Mesothelial cell of epicardium (in vitro differentiated cells): Measurements from ENCODE around the gene SLC19A2. TPM values are rescaled to one million over a fixed set of nuclear protein-coding genes. Genes with fewer than 3 reads are reported as not detected.

Source experiments
- DNase-seq, 2 experiments: peaks; one replicate each; pipeline ENCODE4 v3.0.0; 2021; ENCODE audit warnings: low spot score in 2 of 2; ENCODE audit not compliant: unreplicated experiment in 2 of 2
- H3K27ac Mint-ChIP-seq: 2 replicates; pipeline ENCODE4 v1.8.0; 2021; ENCODE audit warnings: mixed read lengths
- H3K27me3 Mint-ChIP-seq: 2 replicates; pipeline ENCODE4 v1.8.0; 2021; ENCODE audit warnings: low read depth, mixed read lengths
- H3K36me3 Mint-ChIP-seq: 2 replicates; pipeline ENCODE4 v1.8.0; 2021; ENCODE audit warnings: mixed read lengths
- H3K4me1 Mint-ChIP-seq: 2 replicates; pipeline ENCODE4 v1.8.0; 2021; ENCODE audit warnings: mixed read lengths
- H3K4me3 Mint-ChIP-seq: 2 replicates; pipeline ENCODE4 v1.8.0; 2021; ENCODE audit warnings: mild to moderate bottlenecking, moderate library complexity, mixed read lengths
- H3K9me3 Mint-ChIP-seq: 2 replicates; pipeline ENCODE4 v1.8.0; 2021; ENCODE audit warnings: mixed read lengths
- total RNA-seq: library from RNA; stranded (reverse); gene quantifications from 3 replicates; pipeline ENCODE4 v1.2.1, GENCODE V29; 2021
- TF ChIP-seq, protein P1 (sequence below): fragments of 200-600 bp; sonication (generic); IDR thresholded peaks from one replicate; pipeline ENCODE4 v1.5.0; 2021; ENCODE audit warnings: antibody characterized with exemption; ENCODE audit not compliant: unreplicated experiment

The SLC19A2 gene
- total RNA-seq, 1 donor from 2014 or later, result 18.2 TPM

DNA sequence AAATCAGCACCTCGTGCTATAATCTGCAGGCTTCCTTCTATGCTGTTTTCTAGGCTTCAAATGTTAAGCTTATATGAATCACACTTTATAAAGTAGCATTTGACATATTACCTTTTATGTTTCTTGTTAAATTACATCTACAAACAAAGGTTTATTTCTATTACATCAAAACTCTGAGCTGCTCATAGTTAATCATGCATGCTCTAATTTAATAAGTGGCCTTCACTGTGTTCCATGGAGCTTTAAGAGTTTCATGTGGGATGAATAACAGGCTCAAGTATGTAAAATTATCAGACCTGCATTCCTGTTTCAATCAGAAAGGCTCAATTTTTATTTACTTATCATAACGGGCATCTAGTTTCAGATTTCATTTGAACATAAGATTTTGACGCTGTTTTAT lies 13.0 kb downstream of the SLC19A2 start:
- TF ChIP-seq, protein P1, sequence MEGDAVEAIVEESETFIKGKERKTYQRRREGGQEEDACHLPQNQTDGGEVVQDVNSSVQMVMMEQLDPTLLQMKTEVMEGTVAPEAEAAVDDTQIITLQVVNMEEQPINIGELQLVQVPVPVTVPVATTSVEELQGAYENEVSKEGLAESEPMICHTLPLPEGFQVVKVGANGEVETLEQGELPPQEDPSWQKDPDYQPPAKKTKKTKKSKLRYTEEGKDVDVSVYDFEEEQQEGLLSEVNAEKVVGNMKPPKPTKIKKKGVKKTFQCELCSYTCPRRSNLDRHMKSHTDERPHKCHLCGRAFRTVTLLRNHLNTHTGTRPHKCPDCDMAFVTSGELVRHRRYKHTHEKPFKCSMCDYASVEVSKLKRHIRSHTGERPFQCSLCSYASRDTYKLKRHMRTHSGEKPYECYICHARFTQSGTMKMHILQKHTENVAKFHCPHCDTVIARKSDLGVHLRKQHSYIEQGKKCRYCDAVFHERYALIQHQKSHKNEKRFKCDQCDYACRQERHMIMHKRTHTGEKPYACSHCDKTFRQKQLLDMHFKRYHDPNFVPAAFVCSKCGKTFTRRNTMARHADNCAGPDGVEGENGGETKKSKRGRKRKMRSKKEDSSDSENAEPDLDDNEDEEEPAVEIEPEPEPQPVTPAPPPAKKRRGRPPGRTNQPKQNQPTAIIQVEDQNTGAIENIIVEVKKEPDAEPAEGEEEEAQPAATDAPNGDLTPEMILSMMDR, result no peak
- peaks cover 21% of the 10 kb centered on the region for H3K4me1 Mint-ChIP-seq
- no peaks in the 10 kb centered on the region for H3K9me3 Mint-ChIP-seq
- no peak overlapping the region for H3K4me3 Mint-ChIP-seq
- H3K36me3 Mint-ChIP-seq, result peaks cover 20% of the 10 kb centered on the region
- DNase-seq, result no peak
- no peaks in the 10 kb centered on the region for H3K27me3 Mint-ChIP-seq
- H3K27ac Mint-ChIP-seq, result no peak overlapping the region

DNA sequence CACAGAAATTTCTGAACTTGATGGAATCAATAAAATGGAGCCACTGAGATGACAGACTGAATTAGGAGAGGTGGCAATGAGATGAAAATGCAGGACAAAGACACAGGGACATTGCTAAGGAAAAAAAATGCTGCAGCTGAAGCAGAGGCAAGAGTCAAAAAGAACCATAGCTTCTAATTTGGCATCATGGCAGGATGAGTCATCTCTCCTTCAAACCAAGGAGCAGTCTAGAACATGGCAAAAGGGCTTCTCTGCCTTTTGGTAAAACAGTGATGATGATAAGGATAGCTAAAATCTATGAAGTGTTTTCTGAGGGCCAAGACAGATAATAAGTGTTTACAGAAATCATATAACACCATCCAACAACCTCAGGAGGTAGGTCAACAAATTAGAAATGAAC lies 16.8 kb downstream of the SLC19A2 start:
- H3K27me3 Mint-ChIP-seq, result no peaks in the 10 kb centered on the region
- H3K4me3 Mint-ChIP-seq, result no peak overlapping the region
- H3K36me3 Mint-ChIP-seq, result peaks cover 19% of the 10 kb centered on the region
- DNase-seq, result no peak
- TF ChIP-seq, protein P1, result no peak
- H3K9me3 Mint-ChIP-seq, result no peaks in the 10 kb centered on the region
- peaks cover 8% of the 10 kb centered on the region for H3K4me1 Mint-ChIP-seq
- no peak overlapping the region for H3K27ac Mint-ChIP-seq

DNA sequence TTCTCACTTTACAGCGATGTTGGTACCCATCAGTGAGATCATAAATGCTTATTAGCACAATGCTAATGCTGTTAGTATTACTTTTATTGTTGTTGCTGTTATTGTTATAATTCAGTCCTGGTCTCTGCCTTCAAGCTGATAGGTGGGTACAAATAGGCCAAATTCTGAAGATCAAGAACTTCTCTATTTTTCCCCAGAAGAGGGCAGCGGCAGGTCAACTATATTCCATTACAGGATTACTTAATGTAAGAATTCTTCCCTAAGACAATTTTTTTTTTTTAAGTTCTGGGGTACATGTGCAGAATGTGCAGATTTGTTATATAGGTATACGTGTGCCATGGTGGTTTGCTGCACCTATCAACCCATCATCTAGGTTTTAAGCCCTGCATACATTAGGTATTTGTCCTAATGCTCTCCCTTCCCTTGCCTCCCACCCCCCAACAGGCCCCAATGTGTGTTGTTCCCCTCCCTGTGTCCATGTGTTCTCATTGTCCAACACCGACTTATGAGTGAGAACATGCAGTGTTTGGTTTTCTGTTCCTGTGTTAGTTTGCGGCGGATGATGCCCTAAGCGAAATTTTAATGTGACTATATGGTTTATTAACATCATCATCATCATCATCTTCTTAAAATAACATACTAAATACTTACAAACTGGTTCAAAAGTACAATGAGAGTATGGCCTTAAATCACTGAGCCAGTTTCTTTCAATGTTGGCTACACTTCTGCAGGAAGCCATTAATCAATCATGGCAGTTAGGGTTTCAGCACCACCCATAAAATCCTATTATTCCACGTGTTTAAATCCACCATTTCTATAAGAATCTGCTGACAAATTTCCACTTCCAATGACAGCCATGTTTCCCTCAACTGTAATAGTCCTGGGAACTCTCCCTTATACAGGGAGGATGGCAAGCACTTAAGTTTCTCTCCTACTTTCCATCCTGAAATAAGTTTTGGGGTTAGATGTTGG lies 19.2 kb downstream of the SLC19A2 start:
- Mint-ChIP-seq H3K4me3 (no peak overlapping the region), H3K27me3 (no peaks in the 10 kb centered on the region), H3K9me3 (no peaks in the 10 kb centered on the region), H3K36me3 (peaks cover 17% of the 10 kb centered on the region), H3K27ac (no peak overlapping the region), H3K4me1 (peaks cover 7% of the 10 kb centered on the region)
- TF ChIP-seq, protein P1, result peak; percentile 28
- no peak for DNase-seq

DNA sequence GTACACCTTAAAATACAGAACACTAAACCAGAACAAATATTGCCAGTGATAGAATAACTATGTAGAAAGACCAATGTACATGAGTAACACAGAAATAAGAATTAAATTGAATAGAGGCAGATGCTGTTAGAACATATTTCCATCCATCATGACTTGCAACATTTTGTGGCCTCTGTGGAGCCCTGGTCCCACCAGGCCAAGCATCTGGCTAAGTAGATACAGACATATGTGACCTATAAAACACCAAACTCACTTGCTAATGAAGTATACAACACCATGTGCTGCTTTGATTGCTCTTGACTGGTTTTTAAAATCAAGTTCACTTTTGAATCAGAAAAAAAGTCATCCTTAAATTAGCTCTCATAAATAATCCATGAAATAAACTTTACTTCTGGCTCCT lies 20.5 kb downstream of the SLC19A2 start:
- Mint-ChIP-seq H3K27me3 (no peaks in the 10 kb centered on the region), H3K9me3 (no peaks in the 10 kb centered on the region), H3K4me1 (peaks cover 7% of the 10 kb centered on the region), H3K27ac (no peak overlapping the region), H3K36me3 (peaks cover 17% of the 10 kb centered on the region), H3K4me3 (no peak overlapping the region)
- no peak for DNase-seq
- TF ChIP-seq, protein P1, result no peak

DNA sequence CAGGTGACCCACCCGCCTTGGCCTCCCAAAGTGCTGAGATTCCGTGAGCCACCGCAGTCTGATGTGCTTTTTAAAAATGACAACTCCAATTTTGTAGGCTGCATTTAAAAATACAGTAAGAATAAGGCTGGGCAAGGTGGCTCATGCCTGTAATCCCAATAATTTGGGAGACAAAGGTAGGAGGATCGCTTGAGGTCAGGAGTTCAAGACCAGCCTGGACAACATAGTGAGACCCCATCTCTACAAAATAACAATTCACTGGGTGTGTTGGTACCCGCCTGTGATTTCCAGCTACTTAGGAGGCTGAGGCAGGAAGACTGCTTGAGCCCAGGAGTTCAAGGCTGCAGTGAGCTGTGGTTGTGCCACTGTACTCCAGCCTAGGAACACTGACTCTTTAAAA lies 23.4 kb downstream of the SLC19A2 start:
- Mint-ChIP-seq H3K27me3 (no peaks in the 10 kb centered on the region), H3K4me3 (no peak overlapping the region), H3K9me3 (peaks cover under 1% of the 10 kb centered on the region), H3K27ac (no peak overlapping the region), H3K4me1 (peaks cover 7% of the 10 kb centered on the region), H3K36me3 (peaks cover 9% of the 10 kb centered on the region)
- no peak for DNase-seq
- TF ChIP-seq, protein P1, result no peak
